Stimulated activated CD4-positive, alpha-beta T cell treated with anti-CD3 and anti-CD28 coated beads, Interleukin-1b, Interleukin-23, amount 100 ng/mL, for 4 hours (primary cell): ENCODE measurements around the gene TYROBP.

Experiments
- DNase-seq, 2 donors: peaks; one replicate each; pipeline ENCODE4 v3.0.0-alpha.2; 2020; ENCODE audit warnings: low read depth in 2 of 2

The TYROBP gene

DNA sequence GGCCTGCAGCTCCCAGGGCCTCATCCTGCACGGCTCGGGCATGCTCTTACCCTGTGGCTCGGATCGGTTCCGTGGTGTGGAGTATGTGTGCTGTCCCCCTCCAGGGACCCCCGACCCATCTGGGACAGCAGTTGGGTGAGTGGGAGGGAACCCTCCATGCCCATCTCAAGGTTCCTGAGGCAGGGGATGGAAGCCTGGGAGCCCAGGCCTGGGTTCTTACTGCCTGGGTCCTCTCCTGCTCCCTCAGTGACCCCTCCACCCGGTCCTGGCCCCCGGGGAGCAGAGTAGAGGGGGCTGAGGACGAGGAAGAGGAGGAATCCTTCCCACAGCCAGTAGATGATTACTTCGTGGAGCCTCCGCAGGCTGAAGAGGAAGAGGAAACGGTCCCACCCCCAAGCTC lies 36.5 kb downstream of the TYROBP start:
- DNase-seq: no peak

DNA sequence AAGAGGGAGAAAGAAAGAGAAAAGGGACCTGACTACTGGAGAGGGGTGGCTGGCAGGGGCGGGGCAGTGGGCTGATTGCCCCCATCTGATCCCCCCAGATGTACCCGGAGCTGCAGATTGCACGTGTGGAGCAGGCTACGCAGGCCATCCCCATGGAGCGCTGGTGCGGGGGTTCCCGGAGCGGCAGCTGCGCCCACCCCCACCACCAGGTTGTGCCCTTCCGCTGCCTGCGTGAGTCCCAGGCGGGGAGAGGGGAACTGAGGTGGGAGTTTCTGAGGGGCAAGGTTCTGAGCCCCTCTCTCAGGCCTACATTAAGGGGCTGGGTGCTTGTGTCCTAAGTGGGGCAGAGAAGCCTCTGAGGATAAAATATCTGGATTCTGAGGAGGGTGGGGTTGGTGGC lies 37.3 kb downstream of the TYROBP start:
- no peak for DNase-seq

DNA sequence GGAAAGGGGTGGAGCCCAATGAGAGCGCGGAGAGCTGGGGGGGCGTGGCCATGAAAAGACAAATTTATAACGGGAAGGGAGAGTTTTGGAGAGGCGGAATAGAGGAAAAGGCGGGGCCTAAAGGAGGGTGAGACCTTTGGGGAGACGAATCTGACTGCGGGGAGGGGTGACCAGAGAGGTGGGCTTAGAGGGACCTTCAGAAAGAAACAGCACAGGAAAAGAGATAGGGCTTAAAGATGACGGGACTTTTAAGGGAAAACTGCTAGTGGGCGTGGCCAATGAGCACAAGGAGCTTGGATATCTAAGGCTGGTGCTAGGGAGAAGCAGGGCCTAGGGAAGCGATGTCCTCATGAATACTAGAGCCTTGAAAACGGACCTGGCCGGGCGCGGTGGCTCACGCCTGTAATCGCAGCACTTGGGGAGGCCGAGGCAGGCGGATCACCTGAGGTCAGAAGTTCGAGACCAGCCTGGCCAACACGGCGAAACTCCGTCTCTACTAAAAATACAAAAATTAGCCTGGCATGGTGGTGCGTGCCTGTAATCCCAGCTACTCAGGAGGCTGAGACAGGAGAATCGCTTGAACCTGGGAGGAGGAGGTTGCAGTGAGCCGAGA lies 37.9 kb downstream of the TYROBP start:
- peak in 1 of 2 donors; percentile 25 for DNase-seq

DNA sequence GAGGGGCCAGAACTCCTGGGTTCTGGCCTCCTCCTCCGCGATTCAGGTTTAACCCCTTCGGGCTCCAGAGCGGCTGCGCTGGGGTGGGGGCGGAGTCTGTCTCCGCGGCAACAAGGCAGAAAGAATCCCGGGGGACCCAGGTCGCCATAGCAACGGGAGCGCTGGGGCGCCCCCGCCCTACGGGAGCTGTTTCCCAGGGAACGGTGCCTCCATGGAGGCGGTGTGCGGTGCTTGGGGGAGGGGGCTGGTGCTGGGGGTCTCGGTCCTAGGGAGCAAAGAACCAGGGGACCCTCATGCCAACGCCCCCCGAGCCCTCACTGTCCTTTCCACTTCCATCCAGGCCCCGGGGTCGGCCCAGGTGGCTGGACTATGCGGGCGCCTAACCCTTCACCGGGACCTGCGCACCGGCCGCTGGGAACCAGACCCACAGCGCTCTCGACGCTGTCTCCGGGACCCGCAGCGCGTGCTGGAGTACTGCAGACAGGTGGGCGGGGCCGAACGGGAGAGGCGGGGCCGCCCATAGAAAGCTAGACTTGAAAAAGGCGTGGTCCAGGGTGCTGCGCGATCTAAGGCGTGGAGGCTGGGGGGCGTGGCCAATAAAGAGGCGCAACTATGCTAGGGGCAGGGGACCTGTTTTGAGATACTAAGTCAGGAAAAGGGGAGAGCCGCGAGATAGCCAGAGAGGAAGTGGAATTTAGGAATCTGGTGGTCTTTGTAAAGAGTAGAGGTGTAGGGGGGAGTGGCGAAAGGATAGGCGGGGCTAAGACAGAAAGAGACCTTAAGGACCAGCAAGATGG lies 38.6 kb downstream of the TYROBP start:
- DNase-seq: peak; percentile 69 to 74

DNA sequence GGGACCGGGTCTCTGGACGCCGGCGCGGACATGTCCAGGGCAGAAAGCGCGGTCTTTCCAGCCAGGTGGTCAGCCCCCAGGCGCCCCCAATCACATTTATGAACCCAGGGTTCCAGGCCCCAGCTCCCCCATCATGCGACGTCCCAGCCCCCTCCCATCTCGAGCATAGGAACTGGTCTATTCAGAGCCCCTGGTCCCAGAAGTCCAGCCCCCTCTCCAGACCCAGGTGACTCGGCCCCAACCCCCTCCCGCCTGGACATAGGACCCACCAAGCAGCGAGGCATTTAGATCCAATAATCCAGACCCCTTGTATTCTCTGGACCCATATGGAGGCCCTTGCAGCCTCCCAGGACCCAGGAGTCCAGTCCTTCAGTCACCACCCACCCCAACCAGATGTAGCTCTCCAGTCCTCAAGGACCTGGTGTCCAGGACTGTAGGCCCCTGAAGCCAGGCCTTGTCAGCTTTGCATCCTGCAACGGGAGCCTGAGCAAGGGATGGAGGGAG lies 39.2 kb downstream of the TYROBP start:
- DNase-seq: no peak

DNA sequence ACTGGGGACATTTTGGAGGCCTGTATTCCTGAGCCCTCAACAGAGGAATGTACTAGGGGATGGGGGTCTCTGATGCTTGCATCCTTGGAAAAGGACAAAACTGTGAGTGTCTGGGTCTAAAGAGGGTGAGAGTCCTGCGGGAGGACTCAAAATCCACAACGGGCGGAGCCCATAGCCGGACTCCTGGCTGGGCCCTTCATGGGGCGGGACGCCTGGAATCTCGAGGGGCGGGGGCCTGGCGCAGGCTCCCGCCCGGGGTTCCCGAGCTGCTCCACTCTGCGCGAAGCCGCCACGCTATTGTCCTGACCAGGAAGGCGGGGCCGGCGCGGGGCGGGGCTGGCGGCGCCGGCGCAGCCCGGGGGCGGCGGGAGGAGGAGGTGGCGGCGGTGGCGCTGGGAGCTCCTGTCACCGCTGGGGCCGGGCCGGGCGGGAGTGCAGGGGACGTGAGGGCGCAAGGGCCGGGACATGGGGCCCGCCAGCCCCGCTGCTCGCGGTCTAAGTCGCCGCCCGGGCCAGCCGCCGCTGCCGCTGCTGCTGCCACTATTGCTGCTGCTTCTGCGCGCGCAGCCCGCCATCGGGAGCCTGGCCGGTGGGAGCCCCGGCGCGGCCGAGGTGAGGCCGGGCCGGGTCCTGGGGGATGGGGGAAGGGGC lies 39.8 kb downstream of the TYROBP start, which contains the start of gene APLP1:
Gene APLP1 (plus strand): TSS at position 403 of the 651 bp plus-strand sequence. CDS start 63 bp downstream, at position 466.
- DNase-seq: peak; percentile 63 to 77

DNA sequence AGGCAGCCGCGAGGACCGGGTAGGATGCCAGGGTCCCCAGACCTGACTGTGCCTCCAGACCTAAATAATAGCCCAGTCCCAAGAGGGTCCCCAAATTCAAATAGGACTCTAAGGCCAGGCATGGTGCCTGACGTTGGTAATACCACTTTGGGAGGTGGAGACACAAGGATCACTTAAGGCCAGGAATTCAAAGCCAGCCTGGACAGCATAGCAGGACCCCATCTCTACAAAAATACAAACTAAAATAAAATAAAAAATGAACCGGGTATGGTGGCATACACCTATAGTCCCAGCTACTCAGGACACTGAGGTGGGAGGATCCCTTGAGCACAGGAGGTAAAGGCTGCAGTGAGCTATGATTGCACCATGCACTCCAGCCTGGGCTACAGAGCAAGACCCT lies 45.1 kb downstream of the TYROBP start:
- DNase-seq: no peak

DNA sequence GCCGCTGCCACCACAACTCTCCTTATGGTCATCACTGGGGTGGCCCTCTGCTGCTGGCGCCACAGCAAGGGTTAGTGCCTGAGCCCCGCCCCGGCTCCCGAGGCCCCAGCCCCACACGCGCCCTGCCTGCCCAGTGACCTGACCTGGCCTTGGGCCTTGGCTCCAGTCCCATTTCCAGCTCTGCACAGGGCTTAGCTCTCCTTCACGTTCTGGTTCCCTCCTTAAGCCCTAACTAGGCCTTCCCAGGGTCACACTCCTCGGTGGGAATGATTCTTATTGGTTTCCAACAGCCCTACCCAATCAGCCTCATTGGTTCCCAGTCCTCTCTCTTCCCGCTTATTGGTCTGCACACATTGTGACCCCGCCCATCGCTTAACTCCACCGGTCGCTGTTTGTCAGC lies 45.6 kb downstream of the TYROBP start:
- DNase-seq: no peak

DNA sequence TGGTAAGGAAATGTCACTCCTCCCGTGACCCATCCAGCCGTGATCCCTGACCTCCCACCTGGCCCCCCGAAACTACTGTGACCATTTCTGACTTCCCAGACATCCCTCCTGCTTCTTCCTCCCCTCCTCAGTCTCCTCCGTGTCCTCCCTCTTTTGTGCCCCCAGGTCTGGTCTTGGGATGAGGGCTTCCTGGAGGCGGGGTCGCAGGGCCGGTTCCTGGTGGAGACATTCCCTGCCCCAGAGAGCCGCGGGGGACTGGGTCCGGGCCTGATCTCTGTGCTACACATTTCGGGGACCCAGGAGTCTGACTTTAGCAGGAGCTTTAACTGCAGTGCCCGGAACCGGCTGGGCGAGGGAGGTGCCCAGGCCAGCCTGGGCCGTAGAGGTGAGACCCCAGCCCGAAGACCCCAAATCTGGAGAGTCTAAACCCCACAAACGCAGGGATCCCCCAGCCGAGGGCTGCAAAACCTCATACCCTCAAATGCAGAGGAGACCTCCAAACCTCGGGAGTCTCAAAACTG lies 46.4 kb downstream of the TYROBP start:
- no peak for DNase-seq

DNA sequence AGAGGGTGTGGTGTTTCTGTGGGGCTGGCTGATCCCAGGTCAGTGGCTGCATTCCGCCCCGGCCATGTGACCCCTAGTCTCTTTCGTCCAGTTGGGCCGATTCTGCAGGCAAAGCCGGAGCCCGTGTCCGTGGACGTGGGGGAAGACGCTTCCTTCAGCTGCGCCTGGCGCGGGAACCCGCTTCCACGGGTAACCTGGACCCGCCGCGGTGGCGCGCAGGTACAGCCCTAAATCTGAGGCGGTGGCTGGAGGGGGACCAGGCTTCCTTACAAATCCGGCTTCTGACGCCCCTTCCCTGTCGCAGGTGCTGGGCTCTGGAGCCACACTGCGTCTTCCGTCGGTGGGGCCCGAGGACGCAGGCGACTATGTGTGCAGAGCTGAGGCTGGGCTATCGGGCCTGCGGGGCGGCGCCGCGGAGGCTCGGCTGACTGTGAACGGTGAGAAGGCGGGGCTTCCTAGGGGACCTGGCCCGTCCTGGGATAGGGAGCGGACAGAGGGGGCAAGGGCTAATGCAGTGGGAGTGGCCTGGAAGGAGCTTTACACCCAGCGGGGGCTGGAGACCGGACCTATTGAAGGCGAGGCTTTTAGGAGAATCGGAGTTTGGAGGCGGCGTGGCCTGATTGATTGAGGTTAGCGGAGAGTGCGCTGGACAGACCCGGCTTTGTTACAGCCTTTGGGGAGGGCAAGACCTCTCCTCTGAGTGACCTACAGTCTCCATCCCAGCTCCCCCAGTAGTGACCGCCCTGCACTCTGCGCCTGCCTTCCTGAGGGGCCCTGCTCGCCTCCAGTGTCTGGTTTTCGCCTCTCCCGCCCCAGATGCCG lies 47.1 kb downstream of the TYROBP start:
- DNase-seq: no peak

DNA sequence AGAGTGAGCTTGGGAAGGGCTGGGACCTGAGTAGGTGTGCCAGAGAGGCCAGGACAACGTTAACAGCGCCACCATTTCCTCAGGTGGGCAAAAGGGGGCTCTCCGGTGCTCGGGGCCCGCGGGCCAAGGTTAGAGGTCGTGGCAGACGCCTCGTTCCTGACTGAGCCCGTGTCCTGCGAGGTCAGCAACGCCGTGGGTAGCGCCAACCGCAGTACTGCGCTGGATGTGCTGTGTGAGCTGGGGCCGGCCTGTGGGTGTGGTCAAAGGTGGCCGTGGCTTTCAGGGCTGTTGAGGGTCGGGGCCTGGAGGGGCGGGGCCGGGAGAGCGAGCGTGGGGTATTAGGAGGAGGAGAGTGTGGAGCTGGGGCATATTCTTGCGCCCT lies 47.7 kb downstream of the TYROBP start:
- DNase-seq: no peak

DNA sequence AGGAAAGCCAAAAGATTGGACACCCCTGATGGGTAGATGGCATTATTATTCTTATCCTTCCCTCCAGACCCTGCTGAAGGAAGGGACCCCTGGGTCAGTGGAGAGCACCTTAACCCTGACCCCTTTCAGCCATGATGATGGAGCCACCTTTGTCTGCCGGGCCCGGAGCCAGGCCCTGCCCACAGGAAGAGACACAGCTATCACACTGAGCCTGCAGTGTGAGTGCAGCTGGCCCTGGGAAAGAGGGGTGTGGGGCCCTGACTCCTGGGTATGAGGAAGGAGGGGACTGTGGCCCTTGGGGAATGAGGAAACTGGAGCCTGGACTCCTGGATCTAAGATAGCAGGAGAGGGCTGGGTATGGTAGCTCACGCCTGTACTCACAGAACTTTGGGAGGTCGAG lies 48.7 kb downstream of the TYROBP start:
- no peak for DNase-seq

DNA sequence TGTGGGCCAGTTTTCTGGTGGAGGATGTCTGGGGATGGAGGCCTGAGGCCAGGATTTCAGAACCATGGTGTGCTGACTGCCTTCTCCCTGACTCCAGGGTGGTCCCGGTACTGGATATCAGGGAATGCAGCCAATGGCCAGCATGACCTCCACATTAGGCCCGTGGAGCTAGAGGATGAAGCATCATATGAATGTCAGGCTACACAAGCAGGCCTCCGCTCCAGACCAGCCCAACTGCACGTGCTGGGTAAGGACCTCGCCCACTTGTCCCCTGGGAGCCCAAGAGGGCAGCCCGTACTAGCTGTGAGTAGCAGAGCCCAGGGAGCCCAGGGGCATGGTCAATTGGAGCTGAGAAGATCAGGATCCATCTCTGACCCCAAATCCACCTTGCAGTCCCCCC lies 49.8 kb downstream of the TYROBP start:
- DNase-seq: no peak

DNA sequence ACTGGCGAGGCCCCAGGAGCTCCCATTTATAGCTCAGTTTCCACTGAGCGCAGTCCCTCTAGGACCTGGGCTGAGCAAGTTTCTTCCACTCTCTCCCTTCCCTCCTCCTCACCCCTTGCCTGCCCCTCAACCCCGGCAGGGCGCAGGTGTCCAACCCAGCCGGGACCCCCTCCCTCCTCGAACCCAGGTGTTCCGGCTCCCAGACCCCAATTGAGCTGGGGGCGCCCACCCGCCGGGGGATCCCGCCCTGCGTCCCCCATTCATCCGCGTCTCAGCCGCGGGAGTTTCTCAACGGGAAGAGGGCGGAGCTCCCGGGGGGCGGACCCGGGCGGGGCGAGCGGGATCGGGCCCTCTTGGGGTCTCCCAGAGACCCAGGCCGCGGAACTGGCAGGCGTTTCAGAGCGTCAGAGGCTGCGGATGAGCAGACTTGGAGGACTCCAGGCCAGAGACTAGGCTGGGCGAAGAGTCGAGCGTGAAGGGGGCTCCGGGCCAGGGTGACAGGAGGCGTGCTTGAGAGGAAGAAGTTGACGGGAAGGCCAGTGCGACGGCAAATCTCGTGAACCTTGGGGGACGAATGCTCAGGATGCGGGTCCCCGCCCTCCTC lies 51.4 kb downstream of the TYROBP start, which contains the start of gene KIRREL2:
Gene KIRREL2 (plus strand): TSS at position 366 of the 604 bp plus-strand sequence. CDS start 209 bp downstream, at position 575.
- DNase-seq: peak in 1 of 2 donors; percentile 46
